OCI-LY7 (cell line): ENCODE measurements around the gene AAK1. TPM values are rescaled to one million over a fixed set of nuclear protein-coding genes. Genes with fewer than 3 reads are reported as not detected.

Experiments
- BruUV-seq: library from RNA; stranded (reverse); fragments of 400-500 nt; replicated peaks from 2 replicates; lab custom pipeline; 2021; lab: Mats Ljungman, UMichigan
- CTCF ChIA-PET: fragments of 300-600 bp; sonication (Branson Sonifier 250); formaldehyde crosslinking; loops from one replicate; lab custom pipeline; 2022; ENCODE audit warnings: antibody characterized with exemption; ENCODE audit not compliant: unreplicated experiment; lab: Charles Lee
- POLR2A ChIA-PET: fragments of 300-600 bp; sonication (Branson Sonifier 250); formaldehyde crosslinking; loops from one replicate; lab custom pipeline; 2022; ENCODE audit warnings: antibody characterized with exemption; lab: Charles Lee
- DNase-seq: peaks from one replicate; pipeline ENCODE4 v3.0.0-alpha.2; 2015; ENCODE audit warnings: low spot score
- H2AFZ ChIP-seq: fragments of 200-600 bp; sonication (generic), shearing (Covaris generic); 2 replicates; pipeline ENCODE4 v1.6.1; 2014; ENCODE audit warnings: mild to moderate bottlenecking, antibody characterized with exemption, low read length, moderate library complexity
- H3K27ac ChIP-seq: fragments of 200-600 bp; sonication (generic); 2 replicates; pipeline ENCODE4 v1.5.1; 2014; ENCODE audit warnings: mixed run types, low read depth, mild to moderate bottlenecking, moderate library complexity, low read length, inconsistent platforms; ENCODE audit not compliant: poor library complexity, severe bottlenecking
- H3K36me3 ChIP-seq: fragments of 200-600 bp; sonication (generic); 2 replicates; pipeline ENCODE4 v1.6.1; 2014; ENCODE audit warnings: mild to moderate bottlenecking, antibody characterized with exemption, low read length, moderate library complexity, mixed read lengths; ENCODE audit not compliant: insufficient read depth
- H3K4me1 ChIP-seq: fragments of 200-600 bp; sonication (generic); 2 replicates; pipeline ENCODE4 v1.5.1; 2014; ENCODE audit warnings: mild to moderate bottlenecking, low read length; ENCODE audit not compliant: insufficient read depth, poor library complexity, severe bottlenecking
- H3K4me2 ChIP-seq: fragments of 200-600 bp; sonication (generic); 2 replicates; pipeline ENCODE4 v1.6.1; 2014; ENCODE audit warnings: mild to moderate bottlenecking, low read length
- H3K4me3 ChIP-seq: fragments of 200-600 bp; sonication (generic); 2 replicates; pipeline ENCODE4 v1.5.1; 2014; ENCODE audit warnings: mild to moderate bottlenecking, low read depth, low read length; ENCODE audit not compliant: poor library complexity, severe bottlenecking
- H3K79me2 ChIP-seq: fragments of 200-600 bp; sonication (generic); 2 replicates; pipeline ENCODE4 v1.6.1; 2016; ENCODE audit warnings: low read depth, mild to moderate bottlenecking, low read length, moderate library complexity, mixed read lengths; ENCODE audit not compliant: insufficient read depth
- H3K9me2 ChIP-seq: fragments of 200-600 bp; sonication (generic); 2 replicates; pipeline ENCODE4 v1.6.1; 2016; ENCODE audit warnings: mild to moderate bottlenecking, low read length, mixed read lengths; ENCODE audit not compliant: insufficient read depth
- H3K9me3 ChIP-seq: fragments of 200-600 bp; sonication (generic); 2 replicates; pipeline ENCODE4 v1.6.1; 2014; ENCODE audit warnings: mild to moderate bottlenecking, mixed run types, low read length, mixed read lengths
- H4K20me1 ChIP-seq: fragments of 200-600 bp; sonication (generic); 2 replicates; pipeline ENCODE4 v1.6.1; 2014; ENCODE audit warnings: mild to moderate bottlenecking, antibody characterized with exemption, low read length, moderate library complexity, mixed read lengths; ENCODE audit not compliant: insufficient read depth
- CTCF ChIP-seq: fragments of 200-600 bp; sonication (generic); conservative IDR thresholded peaks from 2 replicates; pipeline ENCODE4 v1.5.1; 2014; ENCODE audit warnings: mild to moderate bottlenecking, antibody characterized with exemption, low read length, moderate library complexity, mixed read lengths
- EZH2phosphoT487 ChIP-seq: fragments of 200-600 bp; sonication (generic); IDR thresholded peaks from 2 replicates; pipeline ENCODE4 v1.6.1; 2018; ENCODE audit warnings: low read depth, borderline replicate concordance, mild to moderate bottlenecking, mixed run types, antibody characterized with exemption, low read length, moderate library complexity, mixed read lengths
- intact Hi-C: fragments of 100-400 bp; cut with micrococcal nuclease; formaldehyde crosslinking; loops from one replicate; pipeline ENCODE4 v1.10.0; 2022; ENCODE audit not compliant: unreplicated experiment
- total RNA-seq, 2 experiments: library from RNA; depleted of rRNA in 1 of 2; stranded (reverse); fragments of >200 nt in 1 of 2; shearing (Covaris generic) in 1 of 2; gene quantifications; 2 replicates each; pipeline ENCODE4 v1.2.3, GENCODE V29; 2014 to 2022

Gene AAK1
- total RNA-seq, 2 experiments from 2014 or later, result 8.3 to 8.5 TPM

- Histone ChIP-seq H3K79me2 (no peaks in the 10 kb centered on the region), H3K9me2 (no peaks in the 10 kb centered on the region), H3K36me3 (no peaks in the 10 kb centered on the region), H2AFZ (no peak overlapping the region), H4K20me1 (no peaks in the 10 kb centered on the region; the same call in 1 of the 2 replicates), H3K9me3 (no peaks in the 10 kb centered on the region), H3K27ac (no peak overlapping the region), H3K4me2 (no peak overlapping the region), H3K4me1 (no peaks in the 10 kb centered on the region), H3K4me3 (no peak overlapping the region)
- ChIA-PET CTCF (no interaction called here), POLR2A (interaction anchor here (1.3 kb wide), 1 partner anchor 39 kb away, joined by 3 read pairs; no protein-coding TSS in a partner anchor)
- DNase-seq, result no peak
- intact Hi-C loops, result no loop called here
- BruUV-seq, result no TSS peak
- TF ChIP-seq CTCF (no peak), EZH2phosphoT487 (no peak)
Observed at GRCh38 chr2:69560147-69560482, 83.4 kb downstream of the AAK1 start.

GRCh38 chr2:69559442-69560146, 83.9 kb downstream of the AAK1 start:
- ChIA-PET POLR2A (no interaction called here), CTCF (no interaction called here)
- H3K9me2 ChIP-seq, result no peaks in the 10 kb centered on the region
- DNase-seq, result peak; percentile 56
- H3K4me3 ChIP-seq, result no peak overlapping the region
- no peaks in the 10 kb centered on the region; the same call in 1 of the 2 replicates for H4K20me1 ChIP-seq
- H3K36me3 ChIP-seq, result no peaks in the 10 kb centered on the region
- no peaks in the 10 kb centered on the region for H3K4me1 ChIP-seq
- intact Hi-C loops, result loop anchor here (1.0 kb wide), 1 partner anchor 155 kb away; no protein-coding TSS in a partner anchor
- H2AFZ ChIP-seq, result no peak overlapping the region
- H3K79me2 ChIP-seq, result no peaks in the 10 kb centered on the region
- no peak overlapping the region for H3K27ac ChIP-seq
- H3K4me2 ChIP-seq, result no peak overlapping the region
- H3K9me3 ChIP-seq, result no peaks in the 10 kb centered on the region
- BruUV-seq, result no TSS peak
- no peak for TF ChIP-seq EZH2phosphoT487
- peak; percentile 83 for TF ChIP-seq CTCF

- intact Hi-C loops, result no loop called here
- H3K4me1 ChIP-seq, result no peaks in the 10 kb centered on the region
Observed at GRCh38 chr2:69556008-69556407, 87.5 kb downstream of the AAK1 start.

More at GRCh38 chr2:69556008-69556407, 87.5 kb downstream of the AAK1 start:
- no peak for TF ChIP-seq CTCF
- TF ChIP-seq EZH2phosphoT487, result no peak
- H4K20me1 ChIP-seq, result no peaks in the 10 kb centered on the region
- H3K9me3 ChIP-seq, result no peaks in the 10 kb centered on the region
- no peak overlapping the region for H2AFZ ChIP-seq
- ChIA-PET POLR2A (no interaction called here), CTCF (no interaction called here)
- no peak overlapping the region for H3K27ac ChIP-seq
- no peaks in the 10 kb centered on the region for H3K79me2 ChIP-seq
- no peaks in the 10 kb centered on the region for H3K9me2 ChIP-seq
- no TSS peak for BruUV-seq
- no peak overlapping the region for H3K4me3 ChIP-seq
- DNase-seq, result no peak
- no peaks in the 10 kb centered on the region for H3K36me3 ChIP-seq
- no peak overlapping the region for H3K4me2 ChIP-seq
